ENCODE data around the gene SCYGR4.

DNA sequence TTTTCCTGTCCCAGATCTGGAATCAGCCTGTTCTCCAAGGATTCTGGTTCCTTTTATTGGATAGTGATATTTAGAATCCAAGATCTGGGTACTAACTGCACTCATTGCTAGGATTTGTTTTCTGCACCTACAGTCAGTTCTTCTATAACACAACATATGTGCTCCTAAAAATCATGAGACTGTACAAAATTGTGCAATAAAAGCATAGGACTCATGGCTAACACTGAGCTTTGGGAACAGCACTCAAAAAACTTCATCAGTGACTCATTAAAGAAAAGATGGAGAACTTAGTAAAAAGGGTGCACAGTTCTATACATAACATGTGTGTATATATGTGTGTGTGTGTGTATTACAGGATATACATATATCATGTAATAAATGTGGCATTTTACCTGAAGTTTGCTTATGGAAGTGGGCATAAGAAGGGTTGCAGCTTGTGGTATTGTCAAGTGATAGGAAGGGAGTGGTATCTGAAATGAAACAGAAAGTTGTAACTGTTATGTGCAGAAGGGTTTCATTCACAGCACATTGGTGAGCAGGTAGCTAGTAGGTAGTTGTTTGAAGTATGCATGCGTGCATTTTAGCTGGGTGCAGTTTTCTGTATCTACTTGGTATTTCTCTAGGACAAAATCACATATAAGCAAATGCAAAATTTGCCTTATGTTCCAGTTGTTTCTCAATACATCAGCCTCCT, 24.5 kb upstream of the SCYGR4 start:
- TF ChIP-seq POLR2A (IDR thresholded peaks at IDR 0.05; ENCODE audit: low read depth, low read length) (no peak), POLR2AphosphoS5 (IDR thresholded peaks at IDR 0.05; ENCODE audit: low read depth, low read length) (no peak)
